LNCAP (cell line): Measurements from ENCODE around the gene CIT.

Experiments
- CTCF ChIP-seq: fragments of 450-650 bp; IDR thresholded peaks from 2 replicates; pipeline ENCODE4 v1.5.1; 2017; ENCODE audit warnings: mild to moderate bottlenecking

The CIT gene

GRCh38 chr12:119685375-119685774 is 191.7 kb downstream of the CIT start:
- no peak for TF ChIP-seq CTCF

- TF ChIP-seq CTCF, result no peak
These were observed 192.3 kb downstream of the CIT start for GRCh38 chr12:119684711-119685369.

GRCh38 chr12:119683816-119684215 is 193.3 kb downstream of the CIT start:
- no peak for TF ChIP-seq CTCF

GRCh38 chr12:119683413-119683812 is 193.7 kb downstream of the CIT start:
- TF ChIP-seq CTCF, result no peak

- TF ChIP-seq CTCF, result no peak
These were observed 194.4 kb downstream of the CIT start for GRCh38 chr12:119682639-119683252.

- no peak for TF ChIP-seq CTCF
These were observed 195.1 kb downstream of the CIT start for GRCh38 chr12:119681728-119682638.

- no peak for TF ChIP-seq CTCF
These were observed 196.0 kb downstream of the CIT start for GRCh38 chr12:119681111-119681510.
